Forelimb muscle (tissue), 1 donor: Measurements from ENCODE around the gene FAM114A2. TPM values are rescaled to one million over a fixed set of nuclear protein-coding genes. Genes with fewer than 3 reads are reported as not detected.

ENCODE experiments used
- DNase-seq: peaks from one replicate; pipeline ENCODE4 v3.0.0-alpha.2; 2013; ENCODE audit warnings: low read depth
- polyA plus RNA-seq: library from polyadenylated mRNA; unstranded; fragments of 120-200 nt; gene quantifications from one replicate; pipeline ENCODE4 v1.2.1, GENCODE V29; 2013; ENCODE audit not compliant: insufficient read length

The FAM114A2 gene
- polyA plus RNA-seq, 1 donor: 16.7 TPM

- DNase-seq: no peak
These were observed 53.2 kb downstream of the FAM114A2 start for GRCh38 chr5:153985498-153985897.

- DNase-seq: no peak
These were observed 54.8 kb downstream of the FAM114A2 start for GRCh38 chr5:153983885-153984284.

- no peak for DNase-seq
These were observed 56.7 kb downstream of the FAM114A2 start for GRCh38 chr5:153981905-153982605.

GRCh38 chr5:153979028-153979783 lies 59.5 kb downstream of the FAM114A2 start:
- DNase-seq: no peak

GRCh38 chr5:153974813-153975163 lies 63.9 kb downstream of the FAM114A2 start:
- DNase-seq: no peak

GRCh38 chr5:153974131-153974812 lies 64.4 kb downstream of the FAM114A2 start:
- peak; percentile 34 for DNase-seq

- no peak for DNase-seq
These were observed 66.5 kb downstream of the FAM114A2 start for GRCh38 chr5:153972240-153972639.

- no peak for DNase-seq
These were observed 68.2 kb downstream of the FAM114A2 start for GRCh38 chr5:153970496-153970895.

- DNase-seq: no peak
These were observed 69.2 kb downstream of the FAM114A2 start for GRCh38 chr5:153969563-153969895.

- DNase-seq: no peak
These were observed 69.7 kb downstream of the FAM114A2 start for GRCh38 chr5:153968761-153969562.

GRCh38 chr5:153964880-153965645 lies 73.6 kb downstream of the FAM114A2 start:
- peak; percentile 34 for DNase-seq

GRCh38 chr5:153964191-153964879 lies 74.4 kb downstream of the FAM114A2 start:
- no peak for DNase-seq

GRCh38 chr5:153960269-153961215 lies 78.2 kb downstream of the FAM114A2 start:
- DNase-seq: no peak

GRCh38 chr5:153959134-153959957 lies 79.4 kb downstream of the FAM114A2 start:
- peak; percentile 14 for DNase-seq

GRCh38 chr5:153957205-153957604 lies 81.5 kb downstream of the FAM114A2 start:
- DNase-seq: no peak

- DNase-seq: no peak
These were observed 85.3 kb downstream of the FAM114A2 start for GRCh38 chr5:153953411-153953810.

GRCh38 chr5:153952893-153953292 lies 85.8 kb downstream of the FAM114A2 start:
- peak; percentile 45 for DNase-seq

GRCh38 chr5:153952057-153952456 lies 86.7 kb downstream of the FAM114A2 start:
- no peak for DNase-seq

GRCh38 chr5:153941265-153941664 lies 97.4 kb downstream of the FAM114A2 start:
- no peak for DNase-seq
